ENCODE data around the gene HDHD5. TPM values are rescaled to one million over a fixed set of nuclear protein-coding genes. Genes with fewer than 3 reads are reported as not detected.

HDHD5 gene
- total RNA-seq, 1 experiment from 2014 or later: 59.4 TPM

GRCh38 chr22:17107547-17107810 lies 51.6 kb downstream of the HDHD5 start:
- Histone ChIP-seq H3K36me3 (ENCODE audit: insufficient read depth, low read length, poor library complexity, severe bottlenecking) (no peaks in the 10 kb centered on the region), H3K27ac (ENCODE audit: low read depth, low read length, poor library complexity, severe bottlenecking) (no peak overlapping the region), H3K4me1 (ENCODE audit: insufficient read depth, low read length, poor library complexity, severe bottlenecking) (no peaks in the 10 kb centered on the region), H3K4me3 (ENCODE audit: low read depth, low read length, poor library complexity, severe bottlenecking) (no peak overlapping the region), H3K27me3 (replicated peaks; ENCODE audit: insufficient read depth, low read depth, low read length, poor library complexity) (no peaks in the 10 kb centered on the region), H3K9me3 (ENCODE audit: low read depth, low read length, poor library complexity, severe bottlenecking) (no peaks in the 10 kb centered on the region)
- ChIA-PET POLR2A (ENCODE audit: low non-redundant PET) (no interaction called here), CTCF (no interaction called here)
- no peak for TF ChIP-seq CTCF (conservative IDR thresholded peaks at IDR 0.05; ENCODE audit: low read depth, low read length)
- no peak for TF ChIP-seq EZH2 (IDR thresholded peaks at IDR 0.05; ENCODE audit: borderline replicate concordance, low read depth, low read length, poor library complexity, severe bottlenecking)
- intact Hi-C loops (cut with micrococcal nuclease; ENCODE audit: unreplicated experiment): no loop called here
- no peak for DNase-seq (ENCODE audit: low spot score)
- BruUV-seq (replicated peaks): no TSS peak

GRCh38 chr22:17106785-17107546 lies 52.1 kb downstream of the HDHD5 start:
- Histone ChIP-seq H3K4me1 (ENCODE audit: insufficient read depth, low read length, poor library complexity, severe bottlenecking) (no peaks in the 10 kb centered on the region), H3K36me3 (ENCODE audit: insufficient read depth, low read length, poor library complexity, severe bottlenecking) (no peaks in the 10 kb centered on the region), H3K9me3 (ENCODE audit: low read depth, low read length, poor library complexity, severe bottlenecking) (no peaks in the 10 kb centered on the region), H3K4me3 (ENCODE audit: low read depth, low read length, poor library complexity, severe bottlenecking) (no peak overlapping the region), H3K27me3 (replicated peaks; ENCODE audit: insufficient read depth, low read depth, low read length, poor library complexity) (no peaks in the 10 kb centered on the region), H3K27ac (ENCODE audit: low read depth, low read length, poor library complexity, severe bottlenecking) (no peak overlapping the region)
- no TSS peak for BruUV-seq (replicated peaks)
- no peak for TF ChIP-seq EZH2 (IDR thresholded peaks at IDR 0.05; ENCODE audit: borderline replicate concordance, low read depth, low read length, poor library complexity, severe bottlenecking)
- TF ChIP-seq CTCF (conservative IDR thresholded peaks at IDR 0.05; ENCODE audit: low read depth, low read length): no peak
- ChIA-PET CTCF (no interaction called here), POLR2A (ENCODE audit: low non-redundant PET) (no interaction called here)
- no peak for DNase-seq (ENCODE audit: low spot score)
- intact Hi-C loops (cut with micrococcal nuclease; ENCODE audit: unreplicated experiment): no loop called here

GRCh38 chr22:17106161-17106784 lies 52.8 kb downstream of the HDHD5 start:
- ChIA-PET CTCF (no interaction called here), POLR2A (ENCODE audit: low non-redundant PET) (no interaction called here)
- Histone ChIP-seq H3K27ac (ENCODE audit: low read depth, low read length, poor library complexity, severe bottlenecking) (no peak overlapping the region), H3K9me3 (ENCODE audit: low read depth, low read length, poor library complexity, severe bottlenecking) (no peaks in the 10 kb centered on the region), H3K4me1 (ENCODE audit: insufficient read depth, low read length, poor library complexity, severe bottlenecking) (no peaks in the 10 kb centered on the region), H3K36me3 (ENCODE audit: insufficient read depth, low read length, poor library complexity, severe bottlenecking) (no peaks in the 10 kb centered on the region), H3K27me3 (replicated peaks; ENCODE audit: insufficient read depth, low read depth, low read length, poor library complexity) (no peaks in the 10 kb centered on the region), H3K4me3 (ENCODE audit: low read depth, low read length, poor library complexity, severe bottlenecking) (no peak overlapping the region)
- intact Hi-C loops (cut with micrococcal nuclease; ENCODE audit: unreplicated experiment): no loop called here
- BruUV-seq (replicated peaks): no TSS peak
- TF ChIP-seq EZH2 (IDR thresholded peaks at IDR 0.05; ENCODE audit: borderline replicate concordance, low read depth, low read length, poor library complexity, severe bottlenecking) (no peak), CTCF (conservative IDR thresholded peaks at IDR 0.05; ENCODE audit: low read depth, low read length) (no peak)
- DNase-seq (ENCODE audit: low spot score): no peak
